Right forelimb (tissue), 1 donor: Measurements from ENCODE around the gene RAB11FIP4.

Experiments used
- DNase-seq: peaks from one replicate; pipeline ENCODE4 v3.0.0-alpha.2; 2018

The RAB11FIP4 gene

DNA sequence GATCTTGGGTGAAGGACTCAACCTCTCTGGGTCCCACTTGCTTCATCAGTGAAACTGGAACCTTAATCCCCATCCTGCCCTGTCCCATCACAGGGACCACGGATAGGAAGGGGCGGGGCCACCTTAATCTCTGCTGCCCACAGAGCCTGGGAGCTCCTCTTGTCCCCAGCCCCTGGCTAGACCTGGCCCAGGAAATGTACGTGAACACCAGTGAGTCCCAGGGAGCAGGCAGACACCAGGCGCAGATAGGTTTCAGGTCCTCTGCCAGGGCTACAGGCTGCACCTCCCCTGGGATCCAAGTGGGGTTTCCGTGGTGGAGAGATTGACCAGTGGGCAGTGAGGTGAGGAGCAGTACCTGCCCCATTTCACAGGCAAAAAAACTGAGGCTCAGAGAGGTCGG lies 21.0 kb downstream of the RAB11FIP4 start:
- DNase-seq = no peak

DNA sequence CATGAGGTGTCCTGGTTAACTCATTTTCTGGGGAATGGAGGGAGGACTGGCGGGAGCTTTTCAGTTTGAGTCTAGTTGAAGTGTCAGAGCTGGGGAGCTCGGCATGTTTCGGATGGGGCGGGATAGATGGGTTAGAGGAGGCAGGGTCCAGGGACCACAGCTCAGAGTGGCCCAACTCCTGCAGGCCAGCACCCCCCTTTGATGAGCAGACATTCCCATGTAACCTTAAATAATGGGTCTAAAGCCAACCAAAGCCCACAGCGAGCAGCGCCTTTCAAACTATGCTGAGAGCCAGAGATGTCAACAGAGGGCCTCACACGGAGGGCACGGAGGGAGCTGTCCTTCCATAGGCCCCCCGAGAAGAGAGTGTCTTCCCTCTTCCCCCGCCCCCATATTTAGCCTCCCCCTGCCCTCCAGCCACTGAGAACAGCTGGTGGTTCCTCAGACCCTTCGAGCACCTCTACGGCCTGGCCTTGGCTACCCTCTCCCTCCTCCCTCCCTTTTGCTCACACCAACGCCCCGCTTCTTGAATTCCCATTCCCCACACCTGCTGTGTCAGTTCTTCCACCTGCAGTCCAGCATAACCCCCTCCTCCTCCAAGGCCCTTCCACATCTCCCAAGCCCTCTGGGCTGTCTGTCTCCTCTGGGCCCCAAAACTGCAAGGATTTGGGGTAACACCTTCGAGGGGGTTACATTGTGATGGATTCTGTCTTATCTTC lies 21.8 kb downstream of the RAB11FIP4 start:
- no peak for DNase-seq

GRCh38 chr17:31413874-31414549 lies 22.5 kb downstream of the RAB11FIP4 start:
- no peak for DNase-seq

DNA sequence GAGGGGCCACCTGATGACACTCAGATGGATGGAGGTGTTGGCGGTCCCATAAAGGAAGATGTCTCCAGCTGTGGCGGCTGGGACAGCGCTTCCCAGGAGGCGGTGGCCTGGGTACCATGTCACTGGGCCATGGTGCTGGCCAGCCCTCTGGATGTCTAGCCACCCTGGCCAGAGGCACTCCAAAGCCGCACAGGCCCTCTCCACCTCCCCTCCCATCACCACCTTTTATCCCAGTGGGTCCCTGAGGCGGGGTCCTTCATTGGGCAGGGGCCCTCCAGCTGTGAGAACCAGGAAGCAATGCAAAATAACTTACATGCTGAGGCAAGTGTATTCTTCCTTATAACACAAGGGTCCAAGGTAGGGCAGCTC lies 23.1 kb downstream of the RAB11FIP4 start:
- DNase-seq = no peak

- DNase-seq = no peak
Observed at GRCh38 chr17:31415004-31415454, 23.6 kb downstream of the RAB11FIP4 start.

DNA sequence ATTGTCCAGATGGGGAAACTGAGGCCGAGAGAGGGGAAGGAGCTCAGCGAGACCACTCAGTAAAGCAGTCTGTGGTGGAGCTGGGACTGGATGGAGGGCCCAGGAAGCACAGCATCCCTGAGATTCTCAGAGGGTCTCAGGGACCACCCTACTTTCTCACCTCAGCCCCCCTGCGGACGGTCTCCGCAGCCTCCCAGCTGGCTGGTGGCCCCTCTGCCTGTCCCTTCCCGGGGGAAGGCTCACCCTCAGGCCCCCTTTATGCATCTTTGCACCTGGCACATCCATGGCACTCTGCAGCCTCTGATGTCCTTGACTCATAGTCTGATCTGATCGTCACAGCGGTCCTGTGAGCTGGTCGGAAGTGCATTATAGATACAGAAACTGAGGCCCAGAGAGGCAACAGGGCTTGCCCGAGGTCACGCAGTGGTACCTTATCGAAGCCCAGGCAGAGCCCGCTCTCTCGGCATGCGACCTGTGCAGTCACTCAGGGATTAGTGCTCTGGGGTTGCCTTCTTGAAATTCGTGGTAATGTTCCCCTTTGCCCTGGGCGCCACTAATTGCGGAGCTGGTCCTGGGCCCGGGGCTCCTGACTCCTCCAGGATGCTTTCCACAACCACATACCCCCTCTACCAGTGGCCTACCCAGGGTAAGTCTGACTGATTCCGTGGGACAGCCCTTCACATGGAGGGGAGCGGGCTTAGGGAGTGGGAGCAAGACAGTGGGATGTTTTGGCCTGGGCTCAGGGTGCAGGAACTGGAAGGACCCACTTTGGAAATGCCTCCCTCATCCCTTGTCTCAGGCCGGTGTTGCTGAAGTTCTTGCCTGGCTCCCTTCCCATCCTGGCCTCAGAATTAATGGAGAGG lies 24.4 kb downstream of the RAB11FIP4 start:
- DNase-seq = no peak

- DNase-seq = no peak
Observed at GRCh38 chr17:31416503-31416923, 25.0 kb downstream of the RAB11FIP4 start.

DNA sequence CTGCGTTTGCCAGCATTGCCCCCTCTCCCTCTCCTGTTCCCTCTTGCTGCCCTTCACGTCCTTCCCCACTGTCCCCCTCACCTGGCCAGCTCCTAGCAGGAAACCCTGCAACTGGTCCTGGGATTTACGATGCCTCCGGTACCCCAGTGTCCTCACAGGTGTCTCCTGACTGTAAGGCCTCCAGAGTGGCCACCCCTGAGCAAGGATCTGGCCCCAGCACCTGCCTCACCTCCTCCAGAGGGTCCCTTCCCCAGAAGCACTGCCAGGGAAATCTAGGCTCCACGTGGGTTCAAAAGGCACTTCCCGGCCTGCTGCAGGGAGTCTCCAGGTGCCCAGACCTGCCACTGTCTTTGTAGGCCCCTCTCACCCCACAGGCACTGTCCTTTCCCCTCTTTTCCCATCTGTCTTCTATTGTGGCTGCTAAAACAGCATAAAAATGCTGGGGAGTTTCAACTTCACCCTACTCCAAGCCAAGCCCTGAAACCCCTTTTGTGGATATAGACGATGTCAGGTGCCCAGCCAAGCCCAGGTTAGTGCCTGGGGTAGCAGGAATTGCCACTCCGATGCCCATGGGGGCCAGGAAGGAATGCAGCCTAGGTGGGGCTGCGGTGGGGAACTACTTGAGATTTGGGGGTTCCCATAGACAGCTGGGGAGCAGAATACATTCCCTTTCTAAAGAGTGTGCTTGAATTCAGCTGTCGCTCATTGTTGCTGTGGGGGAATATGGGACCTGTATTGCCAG lies 25.7 kb downstream of the RAB11FIP4 start:
- no peak for DNase-seq

DNA sequence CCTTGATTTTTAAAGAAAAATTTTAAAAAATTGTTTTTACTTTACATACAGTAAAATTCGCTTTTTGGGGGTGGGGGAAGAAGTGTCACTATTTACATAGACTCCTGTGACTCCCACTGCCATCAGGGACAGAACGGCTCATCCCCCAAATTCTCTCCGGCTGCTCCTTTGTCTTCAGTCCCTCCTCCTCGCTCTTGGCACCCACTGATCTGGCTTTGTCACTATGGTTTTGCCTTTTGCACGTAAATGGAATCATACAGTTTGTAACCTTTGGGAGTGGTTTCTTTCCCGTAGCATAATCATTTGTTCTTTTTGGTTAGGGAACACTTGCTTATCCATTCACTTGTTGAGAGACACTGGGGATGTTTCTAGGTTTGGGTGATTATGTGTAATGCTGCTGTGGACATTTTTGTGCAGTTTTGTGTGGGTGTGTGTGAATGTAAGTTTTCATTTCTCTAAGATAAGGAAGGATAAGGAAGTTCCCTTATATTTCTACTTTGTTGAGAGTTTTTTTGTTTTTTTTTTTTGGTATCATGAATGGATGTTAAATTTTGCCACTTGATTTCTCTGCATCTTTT lies 27.4 kb downstream of the RAB11FIP4 start:
- no peak for DNase-seq

DNA sequence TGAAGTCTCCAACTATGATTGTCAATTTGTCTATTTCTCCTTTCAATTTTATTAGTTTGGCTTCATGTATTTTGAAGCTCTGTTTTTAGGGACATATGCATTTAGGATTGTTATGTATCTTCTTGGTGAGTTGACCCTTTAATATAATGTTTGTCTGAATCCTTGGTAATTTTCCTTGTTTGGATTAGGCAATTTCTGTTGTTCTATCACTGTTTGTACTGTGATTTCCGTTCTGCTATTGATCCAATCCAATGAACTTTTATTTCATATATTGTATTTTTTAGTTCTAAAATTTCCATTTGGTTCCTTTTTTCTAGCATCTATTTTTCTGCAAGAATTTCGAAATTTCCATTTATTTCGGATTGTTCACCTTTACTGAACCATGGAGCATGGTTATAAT lies 31.0 kb downstream of the RAB11FIP4 start:
- no peak for DNase-seq

DNA sequence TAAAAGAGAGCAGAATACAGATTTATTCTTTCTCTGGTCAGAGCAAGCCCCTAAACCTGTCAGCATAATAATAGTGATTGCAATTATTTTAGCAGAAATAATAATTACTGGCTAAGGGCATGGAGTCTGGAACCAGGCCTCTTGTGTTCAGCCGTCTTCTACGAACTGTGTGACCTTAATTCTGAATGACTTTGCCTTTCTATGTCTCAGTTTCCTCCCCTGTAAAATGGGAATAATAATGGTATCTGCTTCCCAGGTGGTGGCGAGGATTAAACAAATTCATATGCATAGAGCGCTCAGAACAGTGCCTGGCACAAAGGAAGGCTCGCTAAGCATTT lies 33.4 kb downstream of the RAB11FIP4 start:
- no peak for DNase-seq

GRCh38 chr17:31425282-31426040 lies 34.0 kb downstream of the RAB11FIP4 start:
- no peak for DNase-seq

- DNase-seq = no peak
Observed at GRCh38 chr17:31427684-31428083, 36.2 kb downstream of the RAB11FIP4 start.

GRCh38 chr17:31428111-31428510 lies 36.6 kb downstream of the RAB11FIP4 start:
- DNase-seq = no peak

DNA sequence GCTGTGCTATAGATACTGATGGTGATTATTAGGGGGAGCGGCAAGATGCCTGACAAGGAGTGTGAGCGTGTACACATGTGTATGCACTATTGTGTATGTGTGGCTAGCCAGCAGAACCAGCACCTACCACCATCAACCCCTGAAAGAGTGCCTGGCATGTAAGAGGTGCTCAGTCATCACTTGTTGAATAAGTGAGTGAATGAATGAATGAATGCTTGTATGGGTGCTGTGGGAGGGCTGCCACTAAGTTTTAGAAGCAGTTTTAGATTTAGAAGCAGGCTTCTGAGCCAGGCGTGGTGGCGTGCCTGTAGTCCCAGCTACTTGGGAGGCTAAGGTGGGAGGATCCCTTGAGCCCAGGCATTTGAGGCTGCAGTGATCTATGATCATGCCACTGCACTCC lies 37.0 kb downstream of the RAB11FIP4 start:
- DNase-seq = no peak

DNA sequence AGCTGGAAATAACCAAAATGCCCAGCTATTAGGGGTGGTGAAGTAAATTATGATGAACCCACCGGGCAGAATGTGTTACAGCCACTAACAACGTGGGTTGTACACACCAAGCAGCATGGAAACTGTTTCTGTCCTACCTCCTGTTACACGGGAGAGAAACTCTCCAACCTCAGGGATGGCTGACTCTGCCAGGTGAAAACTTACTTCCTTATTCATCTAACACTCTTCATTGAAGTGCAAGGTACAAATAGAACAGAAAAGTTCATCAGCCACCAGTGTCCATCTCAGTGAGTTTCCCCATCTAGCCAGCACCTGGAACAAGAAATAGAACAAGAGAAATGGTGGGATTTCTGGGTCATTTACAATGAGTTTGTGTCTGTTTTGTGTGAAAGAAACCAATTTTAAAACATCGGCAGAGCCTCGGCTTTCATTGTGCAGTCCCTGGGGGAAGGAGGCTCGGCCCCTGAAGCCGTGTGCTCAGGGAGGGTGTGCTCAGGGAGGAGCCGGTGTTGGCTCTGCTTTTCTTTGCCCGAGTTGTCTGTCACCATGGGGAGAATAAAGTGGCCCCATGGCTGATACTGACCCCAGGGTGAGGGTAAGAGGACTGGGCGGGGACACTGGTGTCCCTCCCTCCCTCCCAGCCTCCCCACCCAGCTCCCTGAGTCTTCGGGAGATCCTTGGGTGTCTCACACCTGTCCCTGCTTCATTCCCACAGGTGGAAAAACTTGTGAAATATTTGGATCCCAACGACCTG lies 39.8 kb downstream of the RAB11FIP4 start:
- DNase-seq = no peak

DNA sequence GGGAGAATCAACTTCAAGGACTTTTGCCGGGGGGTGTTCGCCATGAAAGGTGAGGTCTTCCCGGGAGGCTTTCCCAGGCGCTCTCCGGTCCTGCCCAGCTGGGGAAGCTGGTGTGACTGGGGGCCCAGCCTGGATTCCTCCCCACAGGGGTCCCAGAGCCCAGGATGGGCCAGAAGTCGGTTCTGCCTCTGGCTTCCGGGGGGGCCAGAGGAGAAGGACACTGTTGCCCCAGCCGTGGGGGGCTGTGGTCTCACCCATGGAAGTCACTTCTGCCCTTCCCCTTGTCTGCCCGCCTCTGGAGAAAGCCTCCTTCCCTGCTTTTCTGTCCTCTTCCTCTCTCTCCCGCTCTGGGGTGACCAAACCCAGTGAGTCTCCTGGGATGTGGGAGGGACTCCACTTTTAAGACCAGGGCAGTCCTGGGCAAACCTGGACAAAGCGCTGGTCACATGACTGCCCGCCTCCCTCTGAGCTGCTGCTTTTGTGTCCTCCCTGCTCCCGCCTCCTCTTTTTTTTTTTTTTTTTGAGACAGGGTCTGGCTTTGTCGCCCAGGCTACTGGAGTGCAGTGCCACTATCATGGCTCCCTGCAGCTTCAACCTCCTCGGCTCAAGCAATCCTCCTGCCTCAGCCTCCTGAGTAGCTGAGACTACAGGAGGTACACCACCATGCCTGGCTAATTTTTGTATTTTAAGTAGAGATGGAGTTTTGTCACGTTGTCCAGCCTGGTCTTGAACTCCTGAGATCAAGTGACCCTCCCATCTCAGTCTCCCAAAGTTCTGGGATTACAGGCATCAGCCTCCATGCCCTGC lies 40.6 kb downstream of the RAB11FIP4 start:
- no peak for DNase-seq

DNA sequence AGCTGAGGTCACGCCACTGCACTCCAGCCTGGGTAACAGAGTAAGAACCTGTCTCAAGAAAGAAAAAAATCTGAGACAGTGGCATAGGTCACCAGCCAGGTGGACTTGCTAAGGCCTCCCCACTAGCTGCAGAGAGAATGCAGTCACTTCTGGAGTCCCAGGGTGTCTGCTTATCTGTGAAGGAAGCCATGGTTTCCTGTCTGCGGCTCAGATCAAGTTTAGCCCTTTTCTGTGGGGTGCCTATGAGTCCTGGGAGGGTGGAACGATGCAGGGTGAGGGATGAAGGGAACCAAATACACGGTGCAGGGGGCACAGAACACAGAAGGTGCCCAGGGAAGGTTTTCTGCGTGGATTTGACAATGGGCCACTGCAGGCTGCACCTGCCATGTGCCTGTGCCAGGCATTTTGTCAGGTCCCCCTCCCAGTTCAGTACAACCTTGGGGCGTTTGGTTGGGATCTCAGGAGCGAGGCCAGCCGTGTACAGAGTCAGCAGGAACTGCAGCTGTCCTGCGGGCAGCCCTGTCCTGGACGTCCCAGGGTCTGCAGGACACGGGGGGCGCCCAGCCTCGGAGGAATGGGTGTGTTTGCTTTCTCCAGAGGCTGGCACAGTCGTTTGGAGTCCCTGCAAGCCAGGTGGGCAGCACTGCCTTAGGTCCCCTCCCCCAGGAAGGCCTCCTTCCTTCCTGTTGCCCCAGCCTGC lies 41.8 kb downstream of the RAB11FIP4 start:
- no peak for DNase-seq
